Epithelial cell of esophagus (primary cell): ENCODE results near the gene CD82.

Experiments
- DNase-seq: peaks from one replicate; pipeline ENCODE4 v3.0.0; 2010; ENCODE audit warnings: low read depth
- H3K4me3 ChIP-seq: 2 replicates; pipeline ENCODE4 v1.5.1; 2011; ENCODE audit warnings: mild to moderate bottlenecking, low read length, control low read depth
- CTCF ChIP-seq: IDR thresholded peaks from 2 replicates; pipeline ENCODE4 v1.5.1; 2011; ENCODE audit warnings: low read depth, mild to moderate bottlenecking, low read length, control low read depth, inconsistent platforms; ENCODE audit not compliant: insufficient read depth; ENCODE audit errors: missing control alignments

CD82 gene

GRCh38 chr11:44561964-44562734 is 3.3 kb upstream of the CD82 start:
- H3K4me3 ChIP-seq: no peak overlapping the region
- no peak for DNase-seq
- no peak for TF ChIP-seq CTCF

GRCh38 chr11:44562845-44563460 is 2.5 kb upstream of the CD82 start:
- no peak for TF ChIP-seq CTCF
- no peak for DNase-seq
- H3K4me3 ChIP-seq: no peak overlapping the region

- no peak for TF ChIP-seq CTCF
- no peak for DNase-seq
- no peak overlapping the region for H3K4me3 ChIP-seq
Measured at GRCh38 chr11:44563711-44564110, 1.8 kb upstream of the CD82 start.

- H3K4me3 ChIP-seq: no peak overlapping the region
- TF ChIP-seq CTCF: no peak
- DNase-seq: peak; percentile 33
Measured at GRCh38 chr11:44564166-44564565, 1.3 kb upstream of the CD82 start.

GRCh38 chr11:44564670-44565210 is 723 bp upstream of the CD82 start:
- TF ChIP-seq CTCF: no peak
- peak; percentile 98 for DNase-seq
- peak overlapping the region; percentile 17 for H3K4me3 ChIP-seq

- no peak for DNase-seq
- peak overlapping the region; percentile 94 for H3K4me3 ChIP-seq
- TF ChIP-seq CTCF: no peak
Measured at GRCh38 chr11:44565953-44566949, 788 bp downstream of the CD82 start.
